Common myeloid progenitor, CD34-positive (primary cell): Measurements from ENCODE around the gene C12orf75.
A peak's percentile ranks its signal among the peaks of the same experiment; 100 is the strongest.

Source experiments
- CTCF ChIA-PET: fragments of 350-600 bp; sonication (Branson Sonifier 250); formaldehyde crosslinking; loops from one replicate; lab custom pipeline; 2021; ENCODE audit warnings: antibody characterized with exemption; lab: Charles Lee
- POLR2A ChIA-PET: fragments of 350-600 bp; sonication (Branson Sonifier 250); formaldehyde crosslinking; loops from one replicate; lab custom pipeline; 2021; ENCODE audit warnings: antibody characterized with exemption; lab: Charles Lee
- DNase-seq, 3 donors: peaks; one replicate each; pipeline versions ENCODE4 v3.0.0 to v3.0.0-alpha.2; 2013
- H3K27ac ChIP-seq, 2 experiments: 1 replicate in 1 of 2; 2 replicates in 1 of 2; pipeline ENCODE4 v1.7.0; 2013; ENCODE audit warnings: inconsistent platforms in 2 of 2, low read length in 2 of 2, mild to moderate bottlenecking in 2 of 2, low read depth in 1 of 2, moderate library complexity in 1 of 2; ENCODE audit not compliant: severe bottlenecking in 2 of 2, insufficient read depth in 1 of 2, poor library complexity in 1 of 2
- H3K27me3 ChIP-seq, 5 experiments: replicated peaks in 2 of 5; 1 replicate in 3 of 5; 2 replicates in 2 of 5; pipeline versions ENCODE4 v1.6.1 to v1.7.0; 2013; ENCODE audit warnings: low read length in 4 of 5, mild to moderate bottlenecking in 2 of 5, moderate library complexity in 2 of 5, inconsistent platforms in 1 of 5; ENCODE audit not compliant: insufficient read depth in 5 of 5, control insufficient read depth in 4 of 5
- H3K36me3 ChIP-seq, 4 experiments: 1 replicate in 2 of 4; 2 replicates in 2 of 4; pipeline versions ENCODE4 v1.6.1 to v1.7.0; 2013; ENCODE audit warnings: low read length in 3 of 4, control low read depth in 1 of 4, mild to moderate bottlenecking in 1 of 4; ENCODE audit not compliant: control insufficient read depth in 4 of 4, insufficient read depth in 4 of 4
- H3K4me1 ChIP-seq, 4 experiments: 1 replicate in 3 of 4; 2 replicates in 1 of 4; pipeline versions ENCODE4 v1.6.1 to v1.7.1; 2013; ENCODE audit warnings: low read length in 3 of 4, mild to moderate bottlenecking in 3 of 4, control low read depth in 1 of 4, inconsistent platforms in 1 of 4, moderate library complexity in 1 of 4; ENCODE audit not compliant: control insufficient read depth in 4 of 4, insufficient read depth in 4 of 4; ENCODE audit errors: control extremely low read depth in 1 of 4
- H3K4me3 ChIP-seq, 7 experiments: 1 replicate in 4 of 7; 2 replicates in 3 of 7; pipeline versions ENCODE4 v1.5.1 to v1.7.0; 2013; ENCODE audit warnings: mild to moderate bottlenecking in 7 of 7, low read length in 6 of 7, moderate library complexity in 6 of 7, inconsistent platforms in 2 of 7, low read depth in 2 of 7, control low read depth in 1 of 7; ENCODE audit not compliant: insufficient read depth in 4 of 7, control insufficient read depth in 1 of 7; ENCODE audit errors: extremely low read depth in 1 of 7
- H3K9me3 ChIP-seq, 5 experiments: 1 replicate in 4 of 5; 2 replicates in 1 of 5; pipeline versions ENCODE4 v1.6.1 to v1.7.1; 2013; ENCODE audit warnings: low read length in 4 of 5, mild to moderate bottlenecking in 2 of 5, inconsistent platforms in 1 of 5, low read depth in 1 of 5, moderate library complexity in 1 of 5; ENCODE audit not compliant: control insufficient read depth in 4 of 5, insufficient read depth in 2 of 5; ENCODE audit errors: control extremely low read depth in 1 of 5
- WGBS: methylation state at CpG from one replicate; pipeline ENCODE4 v1.1.5; 2013; ENCODE audit not compliant: insufficient coverage; 5-methylcytosine and 5-hydroxymethylcytosine counted together

Gene C12orf75

DNA sequence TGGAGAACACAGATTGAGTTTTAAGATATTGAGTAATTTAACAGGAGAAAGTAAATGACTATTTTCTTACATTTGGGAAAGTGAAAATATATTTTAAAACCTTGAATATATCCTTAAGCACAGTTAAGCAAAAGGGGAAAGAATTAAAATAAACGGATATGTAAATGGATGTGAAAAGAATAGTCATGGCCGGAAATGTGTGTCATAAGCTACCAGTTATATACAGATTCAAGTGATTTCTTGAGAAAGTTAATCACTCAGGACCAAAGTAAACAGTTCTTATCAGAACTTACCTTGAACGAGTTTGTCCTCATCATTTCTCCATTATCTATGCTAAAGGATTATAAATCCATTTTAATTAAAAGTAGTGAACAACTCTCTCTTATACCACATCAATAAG is 33.4 kb downstream of the C12orf75 start:
- H3K27ac ChIP-seq: no peak overlapping the region
- CTCF ChIA-PET: interaction anchor here (0.6 kb wide), 1 partner anchor 761 kb away, joined by 4 read pairs; no protein-coding TSS in a partner anchor
- H3K9me3 ChIP-seq: no peaks in the 10 kb centered on the region
- no peak for DNase-seq
- POLR2A ChIA-PET: no interaction called here
- no peaks in the 10 kb centered on the region for H3K4me1 ChIP-seq
- no peaks in the 10 kb centered on the region for H3K27me3 ChIP-seq
- H3K36me3 ChIP-seq: peaks cover 0 to 25% (median 3%) of the 10 kb centered on the region in 4 experiments
- no peak overlapping the region for H3K4me3 ChIP-seq
- no CpG with 5 or more reads among the region's 3 CpGs for WGBS

DNA sequence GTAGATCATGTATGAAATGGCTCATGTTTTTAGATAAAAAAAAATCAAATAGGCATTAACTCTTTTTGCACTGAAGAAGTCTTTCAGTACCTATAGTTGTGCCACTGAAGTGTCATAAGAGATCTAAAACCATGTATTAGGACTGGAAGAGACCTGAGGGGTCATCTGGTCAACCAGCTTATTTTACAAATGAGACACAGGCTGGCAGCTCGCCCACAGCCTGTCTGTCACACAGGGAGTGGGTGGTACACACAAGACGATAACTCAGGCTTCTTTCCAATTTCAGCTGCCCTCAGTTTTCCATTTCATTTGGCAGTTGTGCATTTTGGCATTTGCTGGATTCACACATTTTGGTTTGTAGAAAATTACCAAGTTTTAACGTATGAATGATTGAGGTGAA is 34.7 kb downstream of the C12orf75 start:
- POLR2A ChIA-PET: interaction anchor here (0.9 kb wide), 1 partner anchor 17 kb away, joined by 3 read pairs; no protein-coding TSS in a partner anchor
- H3K4me1 ChIP-seq: no peaks in the 10 kb centered on the region
- DNase-seq: no peak
- CTCF ChIA-PET: no interaction called here
- H3K9me3 ChIP-seq: no peaks in the 10 kb centered on the region
- no peaks in the 10 kb centered on the region for H3K27me3 ChIP-seq
- WGBS: 100% methylated on average over 2 of the region's 3 CpGs
- H3K27ac ChIP-seq: no peak overlapping the region
- peaks cover 0 to 20% (median 1%) of the 10 kb centered on the region in 4 experiments for H3K36me3 ChIP-seq
- H3K4me3 ChIP-seq: no peak overlapping the region

DNA sequence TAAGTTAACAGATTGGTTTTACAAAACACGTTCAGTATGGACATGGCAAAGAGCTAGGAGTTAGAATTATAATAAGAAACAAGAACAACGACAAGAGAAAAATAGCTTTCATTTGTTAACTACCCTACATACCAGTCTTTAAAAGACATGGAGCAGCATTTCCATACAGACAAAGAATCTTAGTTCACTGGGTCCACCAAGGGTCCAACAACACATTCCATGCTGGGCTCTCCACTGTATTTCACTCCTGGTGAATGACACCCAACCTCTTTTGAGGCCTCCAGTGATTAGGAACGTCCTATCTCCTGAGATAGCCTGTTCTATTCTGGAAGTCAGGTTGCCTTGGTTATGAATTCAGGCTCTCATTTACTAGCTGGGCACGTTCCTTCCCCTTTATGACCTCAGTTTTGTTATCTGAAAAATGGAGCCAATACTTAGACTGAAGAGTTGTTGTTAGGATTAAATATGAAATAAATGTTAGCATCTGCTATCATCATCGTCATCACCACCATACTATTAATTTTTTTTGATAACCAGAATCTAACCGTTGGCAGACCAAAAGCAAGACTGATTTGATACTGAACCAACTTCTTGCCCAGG is 37.7 kb downstream of the C12orf75 start:
- POLR2A ChIA-PET: interaction anchor here (0.6 kb wide), 1 partner anchor 15 kb away, joined by 3 read pairs; no protein-coding TSS in a partner anchor
- H3K36me3 ChIP-seq: peaks cover 0 to 20% (median 2%) of the 10 kb centered on the region in 4 experiments
- no peaks in the 10 kb centered on the region for H3K4me1 ChIP-seq
- H3K9me3 ChIP-seq: no peaks in the 10 kb centered on the region
- H3K27me3 ChIP-seq: no peaks in the 10 kb centered on the region
- H3K4me3 ChIP-seq: no peak overlapping the region
- WGBS: 91% methylated on average over 1 of the region's 6 CpGs
- DNase-seq: no peak
- CTCF ChIA-PET: interaction anchor here (0.9 to 1.0 kb wide), 4 partner anchors 11 to 48 kb away, joined by 3 read pairs; no protein-coding TSS in a partner anchor
- H3K27ac ChIP-seq: no peak overlapping the region

DNA sequence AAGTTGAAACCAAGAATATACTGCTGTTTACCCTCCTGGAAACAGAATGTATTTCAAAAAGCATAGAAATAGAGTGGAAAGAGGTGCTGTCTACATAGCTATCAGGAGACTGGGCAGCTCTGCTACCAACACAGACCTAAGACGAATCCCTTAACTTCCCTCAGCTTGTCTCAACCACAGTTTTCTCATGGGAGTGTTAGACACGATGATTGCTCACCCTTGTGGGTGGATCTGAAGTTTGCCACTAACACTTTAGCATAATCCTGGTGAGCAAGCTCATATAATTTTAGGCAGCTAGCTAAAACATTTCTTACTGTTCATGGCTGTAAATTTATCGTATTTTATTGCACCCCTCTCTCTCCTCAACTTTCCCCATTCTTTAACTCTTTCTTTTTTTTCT is 38.5 kb downstream of the C12orf75 start:
- POLR2A ChIA-PET: no interaction called here

DNA sequence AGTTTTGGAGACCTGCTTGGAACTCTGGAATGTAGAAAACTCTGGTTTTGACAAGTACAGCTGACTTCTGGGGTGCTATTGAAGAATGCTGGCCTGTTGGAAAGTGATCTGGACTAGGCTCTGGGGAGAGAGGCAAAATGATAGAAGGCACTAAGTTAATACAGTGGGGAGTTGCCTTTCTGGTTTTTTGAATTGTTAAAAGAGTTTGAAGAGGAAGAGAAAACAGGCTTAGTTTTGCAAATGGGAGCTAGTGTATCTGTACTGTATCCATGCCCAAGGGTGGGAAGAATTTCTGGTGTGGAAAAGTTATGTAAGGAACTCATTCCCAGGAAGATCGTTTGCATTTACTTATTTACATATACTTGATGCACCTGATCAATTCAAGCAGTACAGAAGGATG is 43.8 kb downstream of the C12orf75 start:
- DNase-seq: no peak
- Histone ChIP-seq H3K9me3 (no peaks in the 10 kb centered on the region), H3K27ac (no peak overlapping the region), H3K36me3 (peaks cover 0 to 7% (median 2%) of the 10 kb centered on the region in 4 experiments), H3K4me3 (no peak overlapping the region), H3K27me3 (no peaks in the 10 kb centered on the region), H3K4me1 (no peaks in the 10 kb centered on the region)
- CTCF ChIA-PET: no interaction called here
- no CpG with 5 or more reads among the region's 1 CpG for WGBS
- POLR2A ChIA-PET: no interaction called here

More for the DNA sequence above, 38.5 kb downstream of the C12orf75 start:
- H3K36me3 ChIP-seq: peaks cover 0 to 20% (median 2%) of the 10 kb centered on the region in 4 experiments
- CTCF ChIA-PET: interaction anchor here (1.0 kb wide), 1 partner anchor 15 kb away, joined by 3 read pairs; no protein-coding TSS in a partner anchor
- no peaks in the 10 kb centered on the region for H3K27me3 ChIP-seq
- H3K9me3 ChIP-seq: no peaks in the 10 kb centered on the region
- no CpG with 5 or more reads among the region's 3 CpGs for WGBS
- no peaks in the 10 kb centered on the region for H3K4me1 ChIP-seq
- peak in 2 of 3 donors; percentile 9 to 23 for DNase-seq
- no peak overlapping the region for H3K27ac ChIP-seq
- H3K4me3 ChIP-seq: no peak overlapping the region

DNA sequence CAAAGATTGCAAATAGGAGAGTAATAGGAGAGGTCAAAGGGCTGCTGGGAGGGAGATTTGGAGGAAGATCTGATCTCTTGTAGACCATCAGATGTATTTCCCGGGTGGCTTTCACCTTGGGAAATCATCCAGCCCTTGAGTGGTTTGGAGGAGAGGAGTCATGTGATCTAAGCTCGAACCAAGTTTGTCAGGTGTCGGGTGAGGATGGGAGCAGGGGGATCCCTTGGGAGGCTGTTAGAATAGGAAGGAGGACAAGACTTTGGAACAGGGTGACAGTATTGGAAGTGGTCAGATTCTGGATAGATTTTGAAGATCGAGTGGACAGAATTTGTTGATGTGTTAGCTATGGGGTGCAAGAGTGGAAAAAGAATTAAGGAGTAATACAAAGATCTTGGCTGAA is 46.6 kb downstream of the C12orf75 start:
- Histone ChIP-seq H3K36me3 (peaks cover 0 to 2% (median 0%) of the 10 kb centered on the region in 4 experiments), H3K27me3 (no peaks in the 10 kb centered on the region), H3K4me3 (no peak overlapping the region), H3K4me1 (no peaks in the 10 kb centered on the region), H3K9me3 (no peaks in the 10 kb centered on the region), H3K27ac (no peak overlapping the region)
- 97% methylated on average over 4 of the region's 4 CpGs for WGBS
- ChIA-PET POLR2A (no interaction called here), CTCF (interaction anchor here (1.1 kb wide), 1 partner anchor 23 kb away, joined by 4 read pairs; no protein-coding TSS in a partner anchor)
- no peak for DNase-seq

DNA sequence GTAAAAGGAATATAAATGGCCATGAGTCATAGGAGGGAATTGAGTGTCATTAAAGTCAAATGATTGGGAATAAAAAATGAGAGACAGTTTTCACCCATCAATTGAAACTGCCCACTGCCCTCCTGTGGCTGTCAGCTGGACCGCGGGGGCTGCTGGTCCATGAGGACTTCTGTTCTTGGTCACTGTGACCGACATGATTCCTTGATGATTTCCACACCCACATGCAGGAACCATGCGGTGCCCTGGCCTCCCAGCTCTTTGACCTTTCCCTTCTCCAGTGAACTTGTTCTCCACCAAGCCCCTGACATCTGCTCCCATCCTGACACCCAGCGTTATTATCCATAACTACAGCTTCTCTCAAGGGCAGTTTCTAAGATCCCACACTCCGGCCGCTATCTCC is 48.4 kb downstream of the C12orf75 start:
- POLR2A ChIA-PET: no interaction called here
- CTCF ChIA-PET: interaction anchor here (2.0 kb wide), 1 partner anchor 44 kb away, joined by 5 read pairs; no protein-coding TSS in a partner anchor
- Histone ChIP-seq H3K27ac (no peak overlapping the region), H3K4me1 (peaks cover 0 to 4% (median 0%) of the 10 kb centered on the region in 4 experiments), H3K4me3 (no peak overlapping the region), H3K9me3 (no peaks in the 10 kb centered on the region), H3K36me3 (no peaks in the 10 kb centered on the region), H3K27me3 (no peaks in the 10 kb centered on the region)
- no peak for DNase-seq
- 93% methylated on average over 7 of the region's 7 CpGs for WGBS
